ENCODE results near the gene RPUSD1.
A peak's percentile ranks its signal among the peaks of the same experiment; 100 is the strongest.

Gene RPUSD1

GRCh38 chr16:818592-818991, 30.4 kb upstream of the RPUSD1 start:
- no peak for DNase-seq

DNA sequence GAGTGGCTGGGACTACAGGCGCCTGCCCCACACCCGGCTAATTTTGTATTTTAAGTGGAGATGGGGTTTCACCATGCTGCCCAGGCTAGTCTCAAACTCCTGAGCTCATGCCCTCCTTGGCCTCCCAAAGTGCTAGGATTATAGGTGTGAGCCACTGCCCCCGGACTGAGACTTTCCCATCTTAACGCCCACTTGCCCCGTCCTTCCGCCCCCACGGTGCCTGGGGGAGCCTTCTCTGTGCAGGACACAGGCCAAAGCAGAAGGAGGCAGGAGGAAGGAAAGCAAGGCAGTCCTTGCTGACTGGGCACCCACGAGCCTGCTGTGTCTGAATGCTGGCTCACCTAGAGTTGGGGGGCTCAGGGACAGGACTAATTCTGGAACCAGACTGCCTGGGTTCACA, 30.0 kb upstream of the RPUSD1 start:
- no peak for DNase-seq

GRCh38 chr16:817001-817906, 29.1 kb upstream of the RPUSD1 start:
- no peak for DNase-seq

DNA sequence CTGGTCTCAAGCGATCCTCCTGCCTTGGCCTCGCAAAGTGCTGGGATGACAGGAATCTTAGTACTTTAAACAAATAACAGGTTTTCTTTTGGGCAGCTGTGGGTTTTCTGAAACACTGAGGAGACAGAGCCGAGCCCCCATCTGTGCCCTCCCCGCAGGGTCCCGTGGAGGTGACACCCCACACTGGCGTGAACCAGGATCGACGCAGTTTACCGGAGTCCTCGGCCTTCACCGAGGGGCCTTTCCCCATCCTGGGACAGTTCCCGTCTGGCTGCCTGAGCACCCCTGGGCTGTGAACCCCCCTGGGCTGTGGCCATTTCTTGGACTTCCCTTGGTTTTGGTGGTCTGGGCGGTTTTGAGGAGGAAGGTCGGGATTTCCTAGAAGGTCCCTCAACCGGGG, 27.7 kb upstream of the RPUSD1 start:
- no peak for DNase-seq

GRCh38 chr16:814974-815373, 26.8 kb upstream of the RPUSD1 start:
- DNase-seq = peak; percentile 77

GRCh38 chr16:813916-814412, 25.8 kb upstream of the RPUSD1 start:
- DNase-seq = no peak

DNA sequence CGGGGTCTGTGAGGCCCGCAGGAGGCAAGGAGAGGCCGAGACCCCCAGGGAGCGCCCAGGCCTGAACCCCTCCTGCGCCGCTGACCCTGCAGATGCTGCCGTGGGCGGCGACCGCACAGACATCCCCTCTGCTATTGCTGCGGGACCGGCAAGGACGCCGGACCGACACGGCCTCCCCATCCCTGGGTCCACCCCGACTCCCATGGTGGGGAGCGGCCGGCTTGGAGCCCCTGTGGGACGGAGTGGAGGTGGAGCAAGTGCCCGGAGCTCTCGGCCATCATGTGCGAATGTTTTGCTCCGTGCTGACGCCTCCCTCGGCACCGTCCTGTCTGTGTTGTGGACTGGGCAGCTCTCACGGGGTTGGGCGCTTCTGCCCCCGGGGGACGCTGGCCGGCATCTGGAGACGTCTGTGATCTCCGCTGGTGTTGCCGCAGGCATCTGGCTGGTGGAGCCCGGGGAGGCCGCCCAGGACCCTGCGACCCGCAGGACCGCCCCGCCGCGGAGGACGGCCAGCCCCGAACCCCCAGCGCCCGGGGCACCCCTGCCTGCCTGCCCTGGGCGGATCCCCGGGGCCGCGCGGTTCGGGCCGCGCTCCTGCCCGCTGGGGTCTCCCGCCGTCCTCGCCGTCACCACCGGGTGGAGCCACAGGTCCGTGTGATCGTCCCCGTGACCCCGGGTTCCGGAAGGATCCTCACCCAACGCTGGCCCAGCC, 25.2 kb upstream of the RPUSD1 start:
- peak; percentile 43 for DNase-seq

DNA sequence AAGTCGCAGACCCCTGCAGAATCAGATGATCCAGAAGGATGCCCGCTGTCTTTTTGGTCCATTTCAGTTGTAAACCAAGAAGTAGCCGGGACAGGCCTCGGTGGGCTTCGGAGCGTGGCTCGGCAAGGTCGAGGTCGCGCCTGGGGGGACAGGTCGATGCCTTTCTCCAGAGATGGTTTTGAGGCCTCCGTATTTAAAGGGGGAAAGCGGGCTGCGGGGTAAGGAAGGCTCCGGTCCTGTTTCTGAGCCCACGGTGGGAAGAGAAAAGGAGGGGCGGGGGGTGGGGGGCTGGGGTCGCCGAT, 19.9 kb upstream of the RPUSD1 start:
- no peak for DNase-seq

DNA sequence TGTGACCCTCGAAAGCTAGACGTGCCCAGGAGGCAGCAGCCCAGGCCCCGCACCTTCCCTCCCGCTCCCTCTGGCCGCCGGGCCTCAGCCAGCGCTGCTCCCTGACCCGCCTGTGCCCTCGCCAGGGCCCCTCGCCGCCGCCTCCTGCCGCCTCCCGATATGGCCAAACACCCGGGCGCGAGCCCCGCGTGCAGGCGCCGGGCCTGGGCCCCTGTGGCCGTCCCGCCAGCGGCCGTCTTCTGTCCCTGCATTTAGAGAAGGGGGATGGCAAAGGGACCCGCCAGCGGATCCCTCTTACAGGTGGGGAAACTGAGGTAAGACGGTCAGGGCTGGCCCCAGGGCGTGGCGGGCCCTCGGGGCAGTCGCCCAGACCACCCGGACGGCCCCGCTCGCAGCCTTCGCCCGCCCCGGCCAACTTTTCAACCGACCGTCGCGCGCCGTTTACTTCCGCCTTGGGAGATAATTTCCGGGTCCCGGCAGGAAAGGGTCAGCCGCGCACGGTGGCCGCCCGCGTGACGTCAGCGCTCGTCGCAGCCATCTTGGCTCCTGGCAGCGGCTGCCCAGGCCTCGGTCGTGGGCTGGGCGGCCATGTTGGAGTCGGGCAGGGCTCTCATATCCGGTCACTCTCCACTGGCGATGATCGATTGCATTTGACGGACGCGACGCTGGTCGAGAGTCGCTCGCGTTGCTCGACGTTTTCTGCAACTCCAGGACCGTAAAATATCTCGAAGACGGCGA, 19.3 kb upstream of the RPUSD1 start:
- DNase-seq = peak; percentile 93

DNA sequence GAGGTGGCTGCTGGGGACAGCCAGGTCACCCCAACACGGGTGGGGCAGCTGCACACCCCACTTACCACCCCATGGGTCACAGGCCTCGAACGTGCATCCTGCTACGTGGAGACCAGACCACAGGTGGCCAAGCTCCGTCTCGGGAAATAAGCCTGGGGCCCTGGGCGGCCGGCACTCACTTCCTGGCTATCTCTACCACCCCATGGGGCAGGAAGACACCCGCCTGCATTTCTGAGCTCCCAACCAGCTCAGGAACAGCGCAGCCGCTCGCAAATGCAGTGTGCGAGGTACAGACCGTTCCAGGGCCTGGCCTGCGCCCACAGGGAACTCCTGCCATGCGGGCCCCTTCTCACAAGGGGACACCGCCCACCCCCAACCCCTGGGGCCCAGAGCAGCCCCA, 17.3 kb upstream of the RPUSD1 start:
- DNase-seq = no peak

DNA sequence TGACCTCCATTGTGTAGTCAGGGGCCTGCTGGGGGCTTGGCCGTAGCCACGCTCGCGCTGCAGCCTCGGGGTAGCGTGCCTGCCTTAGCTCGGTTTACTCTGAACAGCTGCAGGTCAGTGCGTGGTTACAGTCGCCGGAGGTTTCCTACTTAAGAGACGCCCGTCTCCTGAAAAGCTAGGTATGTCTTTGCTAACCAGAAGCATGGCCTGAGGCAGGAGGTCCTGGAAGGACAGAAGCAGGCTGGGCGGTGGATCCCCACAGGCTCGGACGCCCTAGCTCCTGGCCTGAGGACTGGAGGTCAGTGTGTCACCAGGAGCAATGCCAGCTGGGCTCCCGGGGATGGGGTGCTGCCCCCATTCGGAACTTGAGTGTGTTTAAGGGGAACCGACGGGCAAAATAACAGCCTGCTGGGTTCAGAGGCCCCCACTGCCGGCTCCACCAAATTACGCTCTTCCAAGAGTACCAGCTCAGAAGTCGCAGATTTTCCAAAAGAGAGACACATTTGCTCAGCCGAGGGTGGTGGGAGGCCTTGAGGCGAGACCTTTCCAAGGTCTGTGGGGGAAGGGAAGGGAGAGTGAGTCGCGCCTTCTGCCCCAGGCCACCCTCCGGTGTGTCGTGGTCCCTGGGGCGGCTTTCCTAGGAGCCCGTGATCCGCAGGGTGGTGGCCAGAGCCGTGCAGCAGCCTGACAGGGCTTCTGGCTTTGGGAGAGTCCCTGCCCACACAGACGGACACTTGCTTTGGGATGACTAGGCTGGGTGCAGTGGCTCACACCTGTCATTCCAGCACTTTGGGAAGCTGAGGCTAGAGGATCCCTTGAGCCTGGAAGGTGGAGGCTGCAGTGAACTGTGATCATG, 16.2 kb upstream of the RPUSD1 start:
- DNase-seq = no peak

- DNase-seq = no peak
Observed at GRCh38 chr16:803754-804080, 15.5 kb upstream of the RPUSD1 start.

DNA sequence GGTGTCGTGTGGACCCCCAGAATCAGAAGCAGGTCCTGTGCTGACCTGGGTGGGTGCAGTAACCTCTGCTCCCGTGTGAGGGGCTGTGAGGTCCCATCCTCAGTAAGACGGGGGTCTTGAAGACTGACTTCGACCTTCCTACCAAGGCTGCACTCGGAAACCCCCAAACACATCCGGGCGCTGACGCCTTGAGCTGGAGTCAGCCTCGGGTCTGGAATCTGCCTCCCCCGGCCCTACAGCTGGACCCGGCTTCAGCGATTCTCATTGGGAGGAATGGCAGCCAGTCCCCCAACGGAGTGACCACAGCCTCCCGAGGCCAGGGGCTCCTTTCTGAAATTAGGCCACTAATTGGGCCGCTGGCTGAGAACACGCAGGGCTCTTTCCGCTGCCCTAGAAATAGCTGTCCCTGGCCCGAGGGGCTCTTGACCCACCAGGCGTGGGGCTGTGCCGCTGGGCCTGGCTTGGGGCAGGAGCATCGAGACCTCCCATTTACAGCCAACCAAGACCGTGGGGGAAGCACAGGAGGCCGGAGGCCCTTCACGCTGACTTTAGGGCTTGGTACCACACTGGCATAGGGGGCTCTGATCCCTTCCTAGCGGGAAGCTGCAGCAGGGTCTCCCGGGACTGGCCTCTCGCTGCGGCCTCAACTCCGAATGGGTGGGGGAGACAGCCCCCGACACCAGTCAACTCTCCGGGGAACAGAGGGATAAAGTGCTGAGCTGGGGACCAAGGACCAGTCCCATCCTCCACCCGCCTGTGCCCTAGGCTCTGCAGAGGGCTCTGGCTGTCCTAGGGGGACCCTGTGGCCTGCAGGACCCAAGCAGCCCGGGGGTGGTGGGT, 15.0 kb upstream of the RPUSD1 start:
- DNase-seq = no peak

GRCh38 chr16:802461-802860, 14.3 kb upstream of the RPUSD1 start:
- no peak for DNase-seq

DNA sequence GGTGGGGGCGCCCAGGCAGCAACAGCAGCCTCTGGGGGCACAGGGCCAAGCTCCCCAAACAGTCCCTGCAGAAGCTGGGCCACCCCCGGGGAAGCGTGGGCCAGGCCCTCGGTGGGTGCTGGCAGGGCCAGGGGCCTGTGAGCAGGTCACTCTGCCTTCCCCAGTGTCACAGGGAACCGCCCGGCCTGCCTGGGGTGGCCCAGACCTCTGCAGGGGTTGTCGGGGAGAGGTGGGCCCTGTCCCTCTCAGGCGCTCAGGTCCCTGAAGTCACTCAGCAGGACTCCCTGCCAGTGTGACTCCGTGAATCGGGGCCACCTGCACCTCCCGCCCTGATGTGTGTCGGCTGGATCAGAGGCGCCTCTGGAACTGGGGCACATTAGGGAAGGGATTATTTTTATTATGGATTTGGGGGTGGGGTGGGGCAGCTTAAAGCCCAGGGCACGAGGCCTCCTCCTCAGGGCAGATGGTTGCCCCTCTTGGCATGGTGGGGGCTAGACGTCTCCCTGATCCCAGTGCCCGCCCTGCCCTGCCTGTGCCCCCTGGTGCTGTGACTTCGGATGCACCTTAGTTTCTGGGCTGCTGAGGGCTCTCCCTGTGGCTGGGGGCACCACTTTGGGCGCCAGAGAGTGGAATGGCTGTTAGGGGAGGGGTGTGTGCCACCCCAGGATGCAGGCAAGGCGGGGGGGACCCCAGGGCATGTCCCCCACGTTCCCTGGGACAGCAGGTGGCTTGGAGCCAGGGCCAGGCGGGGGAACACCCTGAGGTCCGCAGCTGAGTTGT, 13.6 kb upstream of the RPUSD1 start:
- no peak for DNase-seq

GRCh38 chr16:800834-801511, 12.8 kb upstream of the RPUSD1 start:
- no peak for DNase-seq

GRCh38 chr16:799948-800833, 12.0 kb upstream of the RPUSD1 start, which contains the start of gene GNG13:
TSS of gene GNG13 (minus strand) at chr16:800734. CDS start at chr16:799077, 1,657 bp downstream.
- no peak for DNase-seq

DNA sequence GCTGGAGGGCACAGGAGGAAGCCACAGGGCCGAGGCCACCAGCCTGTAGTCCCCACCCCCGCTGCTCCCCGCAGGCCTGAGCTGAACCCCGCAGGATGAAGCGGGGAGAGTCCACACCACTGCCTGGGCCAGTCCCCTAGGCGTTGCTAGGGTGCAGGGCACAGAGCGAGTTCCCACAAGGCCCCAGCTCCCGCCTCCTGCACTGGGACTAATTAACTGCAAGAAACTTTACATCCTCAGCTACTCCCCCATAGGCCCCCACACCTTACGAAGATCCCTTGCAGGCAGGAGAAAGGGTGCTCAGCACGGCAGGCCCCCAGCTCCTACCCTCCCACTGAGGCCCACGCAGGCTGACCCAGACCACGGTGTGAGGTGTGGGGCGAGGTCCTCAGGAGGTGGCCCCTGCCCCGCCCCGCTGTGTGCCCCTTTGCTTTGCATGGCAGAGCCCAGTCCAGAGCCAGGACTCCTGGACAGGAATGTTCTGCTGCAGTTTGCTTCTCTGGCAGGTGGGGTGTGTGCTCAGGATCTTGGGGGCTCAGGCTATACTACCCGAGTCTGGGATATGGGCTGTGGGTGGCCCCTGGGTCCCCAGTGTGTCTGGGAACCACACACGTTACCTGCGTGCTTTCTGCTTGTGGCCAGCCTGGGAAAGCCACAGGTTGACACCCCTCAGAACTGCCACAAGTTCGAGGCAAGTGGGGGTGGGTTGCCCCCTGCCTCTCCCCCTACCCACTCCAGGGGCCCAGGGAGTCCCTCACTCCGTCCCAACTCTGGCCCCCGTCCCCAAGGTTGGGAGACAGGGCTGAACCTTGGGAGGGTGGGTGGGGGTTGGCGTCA, 11.1 kb upstream of the RPUSD1 start:
- no peak for DNase-seq
